LNCAP (cell line): Measurements from ENCODE around the gene SIMC1.

Experiments
- CTCF ChIP-seq: fragments of 450-650 bp; IDR thresholded peaks from 2 replicates; pipeline ENCODE4 v1.5.1; 2017; ENCODE audit warnings: mild to moderate bottlenecking

SIMC1 gene

GRCh38 chr5:176394096-176394495 lies 155.9 kb downstream of the SIMC1 start:
- TF ChIP-seq CTCF, result no peak

- TF ChIP-seq CTCF, result no peak
These were observed 156.9 kb downstream of the SIMC1 start for GRCh38 chr5:176394881-176395675.
